BLaER1 (cell line): ENCODE results near the gene SDK1.

Experiments used
- H3K27ac ChIP-seq: shearing (Covaris generic); formaldehyde crosslinking; 2 replicates; pipeline ENCODE4 v1.8.1; 2022
- H3K27me3 ChIP-seq: shearing (Covaris generic); formaldehyde crosslinking; 2 replicates; pipeline ENCODE4 v1.8.1; 2022
- H3K36me3 ChIP-seq: shearing (Covaris generic); formaldehyde crosslinking; 2 replicates; pipeline ENCODE4 v1.8.1; 2022
- H3K4me1 ChIP-seq: shearing (Covaris generic); formaldehyde crosslinking; 2 replicates; pipeline ENCODE4 v1.8.1; 2022
- H3K4me2 ChIP-seq: shearing (Covaris generic); formaldehyde crosslinking; 2 replicates; pipeline ENCODE4 v1.8.1; 2022
- H3K4me3 ChIP-seq: shearing (Covaris generic); formaldehyde crosslinking; 2 replicates; pipeline ENCODE4 v1.8.1; 2022
- H3K9ac ChIP-seq: shearing (Covaris generic); formaldehyde crosslinking; 2 replicates; pipeline ENCODE4 v1.8.1; 2022
- H3K9me3 ChIP-seq: shearing (Covaris generic); formaldehyde crosslinking; 2 replicates; pipeline ENCODE4 v1.8.1; 2022
- H4K20me1 ChIP-seq: shearing (Covaris generic); formaldehyde crosslinking; 2 replicates; pipeline ENCODE4 v1.8.1; 2022
- Cebpa-rat ChIP-seq: shearing (Covaris generic); IDR thresholded peaks from 2 replicates; pipeline ENCODE4 v1.8.1; 2022

Gene SDK1

DNA sequence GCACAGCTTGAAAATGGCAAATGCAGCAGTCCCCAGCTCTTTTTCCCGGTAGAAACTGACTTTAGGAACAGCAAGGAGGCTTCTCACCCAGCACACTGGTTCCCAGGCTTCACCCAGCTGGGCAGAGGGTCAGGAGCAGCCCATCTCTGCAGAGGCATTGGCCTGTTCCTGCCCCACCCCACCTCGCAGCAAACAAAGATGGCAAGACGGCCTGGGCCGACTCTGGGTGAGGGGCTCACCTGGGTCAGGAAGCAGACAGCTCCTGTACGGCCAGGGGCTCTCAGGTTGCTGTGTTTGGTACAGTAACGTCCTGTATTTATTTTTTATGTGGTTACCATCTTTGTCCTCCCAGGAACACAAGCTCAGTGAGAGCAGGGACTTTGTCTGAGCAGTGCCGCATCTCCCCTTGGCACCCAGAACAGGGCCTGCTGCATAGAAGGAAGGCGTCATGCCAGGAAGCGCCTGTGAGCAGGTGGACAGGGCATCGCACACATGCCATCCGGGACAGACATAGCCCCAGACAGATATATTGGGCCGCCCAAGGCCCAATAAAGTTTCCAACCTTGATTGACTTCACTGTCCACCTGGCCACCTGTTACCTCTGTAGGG, 796.1 kb downstream of the SDK1 start:
- peak overlapping the region; percentile 27 for H3K9ac ChIP-seq
- TF ChIP-seq Cebpa-rat = no peak
- H3K27me3 ChIP-seq = no peaks in the 10 kb centered on the region
- H3K36me3 ChIP-seq = no peaks in the 10 kb centered on the region
- no peak overlapping the region for H3K4me3 ChIP-seq
- H4K20me1 ChIP-seq = no peaks in the 10 kb centered on the region
- peak overlapping the region; percentile 71 for H3K27ac ChIP-seq
- no peaks in the 10 kb centered on the region for H3K9me3 ChIP-seq
- peak overlapping the region; percentile 84 for H3K4me2 ChIP-seq
- H3K4me1 ChIP-seq = peaks cover 91% of the 10 kb centered on the region

GRCh38 chr7:4098169-4098568, 797.1 kb downstream of the SDK1 start:
- Histone ChIP-seq H3K9ac (no peak overlapping the region), H3K4me1 (peaks cover 91% of the 10 kb centered on the region), H3K27ac (no peak overlapping the region), H3K4me3 (no peak overlapping the region), H3K36me3 (no peaks in the 10 kb centered on the region), H4K20me1 (no peaks in the 10 kb centered on the region), H3K27me3 (no peaks in the 10 kb centered on the region), H3K4me2 (peak overlapping the region; percentile 84), H3K9me3 (no peaks in the 10 kb centered on the region)
- TF ChIP-seq Cebpa-rat = no peak

GRCh38 chr7:4099651-4100050, 798.6 kb downstream of the SDK1 start:
- H4K20me1 ChIP-seq = no peaks in the 10 kb centered on the region
- H3K4me3 ChIP-seq = no peak overlapping the region
- no peaks in the 10 kb centered on the region for H3K36me3 ChIP-seq
- H3K27ac ChIP-seq = peak overlapping the region; percentile 46
- no peaks in the 10 kb centered on the region for H3K9me3 ChIP-seq
- no peaks in the 10 kb centered on the region for H3K27me3 ChIP-seq
- peaks cover 84% of the 10 kb centered on the region for H3K4me1 ChIP-seq
- H3K9ac ChIP-seq = 0 out of 2 replicates have a peak overlapping the region, but pooled peaks have one; percentile 38
- TF ChIP-seq Cebpa-rat = no peak
- peak overlapping the region; percentile 84 for H3K4me2 ChIP-seq

DNA sequence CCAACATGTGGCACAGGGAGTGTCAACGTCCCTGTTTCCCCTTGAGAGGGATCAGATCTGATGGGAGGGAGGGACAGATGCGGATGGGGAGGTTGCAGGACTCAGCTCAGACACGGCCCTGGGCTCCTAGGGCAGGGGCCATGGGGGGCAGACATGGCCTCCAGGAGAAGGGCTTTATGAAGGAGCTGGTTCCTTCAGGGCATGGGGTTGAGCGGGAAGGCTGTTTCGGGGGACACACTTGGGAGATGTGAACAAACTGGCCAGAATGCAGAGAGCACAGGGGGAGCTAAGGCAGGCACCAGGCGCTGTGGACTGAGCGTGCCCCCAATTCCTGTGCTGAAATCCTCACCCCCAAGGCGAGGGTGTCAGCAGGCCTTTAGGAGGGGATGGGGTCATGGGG, 799.1 kb downstream of the SDK1 start:
- no peaks in the 10 kb centered on the region for H4K20me1 ChIP-seq
- H3K27me3 ChIP-seq = no peaks in the 10 kb centered on the region
- no peak for TF ChIP-seq Cebpa-rat
- peak overlapping the region; percentile 84 for H3K4me2 ChIP-seq
- H3K4me3 ChIP-seq = no peak overlapping the region
- no peaks in the 10 kb centered on the region for H3K36me3 ChIP-seq
- no peaks in the 10 kb centered on the region for H3K9me3 ChIP-seq
- peaks cover 79% of the 10 kb centered on the region for H3K4me1 ChIP-seq
- H3K9ac ChIP-seq = 0 out of 2 replicates have a peak overlapping the region, but pooled peaks have one; percentile 38
- peak overlapping the region; percentile 46; the same call in 1 of the 2 replicates for H3K27ac ChIP-seq

DNA sequence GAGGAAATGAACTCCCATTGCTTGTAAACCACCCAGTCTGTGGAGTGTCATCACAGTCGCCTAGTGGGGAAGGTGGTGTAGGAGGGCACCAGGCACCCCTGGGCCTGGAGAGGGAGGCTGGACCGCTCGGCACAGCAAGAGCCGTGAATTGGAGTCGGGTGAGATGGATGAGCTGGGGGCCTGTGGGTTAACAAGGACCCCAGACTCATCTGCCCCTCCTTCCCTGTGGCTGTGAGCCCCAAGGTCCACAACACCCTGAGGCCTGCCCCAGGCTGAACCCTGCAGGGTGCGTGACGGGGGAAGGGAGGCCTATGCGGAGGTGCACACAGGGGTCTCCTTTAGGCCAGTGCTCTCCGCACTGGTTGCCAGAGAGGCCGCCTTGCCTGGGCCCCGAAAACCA, 799.6 kb downstream of the SDK1 start:
- Histone ChIP-seq H3K4me2 (peak overlapping the region; percentile 84), H3K27ac (peak overlapping the region; percentile 46; the same call in 1 of the 2 replicates), H4K20me1 (no peaks in the 10 kb centered on the region), H3K9me3 (no peaks in the 10 kb centered on the region), H3K4me1 (peaks cover 75% of the 10 kb centered on the region), H3K9ac (no peak overlapping the region), H3K27me3 (no peaks in the 10 kb centered on the region), H3K4me3 (no peak overlapping the region), H3K36me3 (no peaks in the 10 kb centered on the region)
- TF ChIP-seq Cebpa-rat = no peak

DNA sequence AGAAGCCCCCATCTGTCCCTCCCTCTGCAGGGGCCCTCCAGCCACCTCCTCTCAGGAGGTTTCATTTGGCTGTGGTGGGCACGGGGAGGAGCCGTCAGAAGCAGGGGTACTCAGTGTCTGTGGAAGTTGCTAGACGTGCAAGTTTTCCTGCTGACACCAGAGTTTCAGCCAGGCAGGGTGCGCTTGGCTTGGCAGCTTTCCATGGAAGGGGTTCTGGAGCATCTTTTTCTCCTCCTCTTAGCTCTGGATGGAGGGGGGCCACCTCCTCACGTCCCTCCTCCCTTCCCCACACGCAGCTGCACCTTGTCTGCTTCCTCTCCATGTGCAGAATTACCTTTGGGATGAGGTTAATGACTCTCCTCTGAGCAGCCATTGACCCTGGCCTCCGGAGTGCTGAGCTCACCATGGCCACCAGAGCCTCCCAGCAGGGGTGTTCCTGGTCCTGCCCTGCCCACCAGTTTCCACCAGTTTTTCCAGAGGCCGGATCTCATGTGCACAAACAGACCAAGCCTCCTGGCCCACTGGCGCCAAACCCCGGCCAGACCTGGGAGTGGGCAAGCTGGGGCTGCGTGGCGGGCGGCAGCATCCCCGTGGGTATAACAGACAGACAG, 801.3 kb downstream of the SDK1 start:
- Histone ChIP-seq H3K9me3 (no peaks in the 10 kb centered on the region), H3K4me1 (peaks cover 58% of the 10 kb centered on the region), H3K9ac (peak overlapping the region; percentile 42; the same call in 1 of the 2 replicates), H3K27me3 (no peaks in the 10 kb centered on the region), H3K4me2 (peak overlapping the region; percentile 84), H3K4me3 (peak overlapping the region; percentile 32; the same call in 1 of the 2 replicates), H4K20me1 (no peaks in the 10 kb centered on the region), H3K27ac (peak overlapping the region; percentile 65), H3K36me3 (no peaks in the 10 kb centered on the region)
- TF ChIP-seq Cebpa-rat = no peak

DNA sequence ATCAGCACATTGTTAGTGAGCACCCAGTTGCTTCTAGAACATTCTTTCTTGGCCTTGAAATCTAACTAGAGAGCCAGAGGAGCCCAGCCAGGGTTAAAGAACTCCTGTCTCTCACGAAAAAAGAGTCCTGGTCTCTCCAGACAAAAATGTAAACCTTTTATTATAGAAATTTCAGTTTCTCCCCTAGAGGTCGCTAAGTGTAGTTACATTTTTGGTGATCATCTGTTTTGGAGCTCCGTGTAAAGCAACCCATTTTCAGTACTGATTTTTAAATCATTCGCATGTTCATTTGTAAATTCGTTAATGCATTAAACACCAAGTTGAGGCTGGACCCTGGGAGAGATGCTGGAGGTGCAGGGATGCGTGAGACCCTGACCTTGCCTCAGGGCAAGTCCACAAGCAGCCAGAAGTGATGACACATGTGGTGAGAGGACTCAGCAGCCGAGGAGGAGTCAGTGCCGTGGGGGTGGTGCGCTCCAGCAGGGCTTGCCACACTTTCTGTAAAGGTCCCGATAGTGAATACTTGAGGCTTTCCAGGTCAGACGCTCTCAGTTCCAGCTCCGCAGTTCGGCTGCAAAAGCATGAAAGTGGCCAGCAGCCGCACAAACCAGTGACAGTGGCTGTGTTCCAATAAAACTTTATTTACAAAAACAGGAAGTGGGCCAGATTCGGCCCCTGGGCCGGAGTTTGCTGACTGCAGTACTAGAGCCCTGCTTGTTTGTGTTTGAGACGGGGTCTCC, 802.5 kb downstream of the SDK1 start:
- Histone ChIP-seq H3K27me3 (no peaks in the 10 kb centered on the region), H3K4me1 (peaks cover 47% of the 10 kb centered on the region), H3K27ac (no peak overlapping the region), H3K4me2 (no peak overlapping the region), H3K4me3 (no peak overlapping the region), H3K9me3 (no peaks in the 10 kb centered on the region), H3K9ac (no peak overlapping the region), H4K20me1 (no peaks in the 10 kb centered on the region), H3K36me3 (no peaks in the 10 kb centered on the region)
- no peak for TF ChIP-seq Cebpa-rat

- Histone ChIP-seq H3K27ac (no peak overlapping the region), H3K9me3 (no peaks in the 10 kb centered on the region), H3K27me3 (no peaks in the 10 kb centered on the region), H3K36me3 (no peaks in the 10 kb centered on the region), H4K20me1 (no peaks in the 10 kb centered on the region), H3K9ac (no peak overlapping the region), H3K4me1 (peaks cover 16% of the 10 kb centered on the region), H3K4me3 (no peak overlapping the region), H3K4me2 (no peak overlapping the region)
- TF ChIP-seq Cebpa-rat = no peak
Measured at GRCh38 chr7:4107839-4108238, 806.8 kb downstream of the SDK1 start.

- 0 out of 2 replicates have a peak overlapping the region, but pooled peaks have one; percentile 9 for H3K27ac ChIP-seq
- no peak for TF ChIP-seq Cebpa-rat
- 0 out of 2 replicates have a peak overlapping the region, but pooled peaks have one; percentile 37 for H3K4me2 ChIP-seq
- no peak overlapping the region for H3K9ac ChIP-seq
- no peak overlapping the region for H3K4me3 ChIP-seq
- H3K9me3 ChIP-seq = no peaks in the 10 kb centered on the region
- no peaks in the 10 kb centered on the region for H4K20me1 ChIP-seq
- H3K4me1 ChIP-seq = peaks cover 13% of the 10 kb centered on the region; the same call in 1 of the 2 replicates
- no peaks in the 10 kb centered on the region for H3K36me3 ChIP-seq
- H3K27me3 ChIP-seq = no peaks in the 10 kb centered on the region
Measured at GRCh38 chr7:4108951-4109350, 807.9 kb downstream of the SDK1 start.
